GM18498 (cell line): ENCODE results near the gene SIVA1.

Experiments used
- ATAC-seq: cut with Tn5 transposase; IDR thresholded peaks from one replicate; pipeline ENCODE4 v1.9.1; 2021; ENCODE audit warnings: mild to moderate bottlenecking, moderate library complexity; ENCODE audit not compliant: unreplicated experiment

SIVA1 gene

DNA sequence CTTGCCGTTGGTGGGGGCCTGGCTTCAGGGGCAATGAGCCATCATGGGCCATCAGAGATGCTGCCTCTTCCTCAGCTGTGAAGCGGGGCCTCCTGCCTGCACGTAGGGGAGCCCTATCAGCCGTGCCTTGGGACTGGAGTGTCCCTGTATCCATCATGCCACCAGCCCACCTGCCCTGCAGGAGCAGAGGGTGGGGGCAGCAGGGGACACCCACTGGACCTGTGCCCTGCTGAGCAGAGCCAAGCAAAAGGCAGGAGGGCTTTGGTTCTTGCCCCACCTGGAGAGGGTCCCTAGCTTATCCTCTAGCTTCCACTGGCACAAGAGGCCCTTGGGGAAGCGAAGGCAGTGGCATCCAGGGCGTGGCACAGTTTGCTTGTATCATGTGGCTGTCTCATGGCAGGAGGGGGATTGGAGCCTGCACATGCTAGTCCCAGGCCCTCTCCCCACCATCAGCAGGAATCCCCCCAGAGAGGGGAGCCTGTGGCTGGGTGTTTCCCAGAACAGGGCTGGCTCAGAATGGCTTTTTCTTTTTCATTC, 18.8 kb upstream of the SIVA1 start:
- no peak for ATAC-seq

DNA sequence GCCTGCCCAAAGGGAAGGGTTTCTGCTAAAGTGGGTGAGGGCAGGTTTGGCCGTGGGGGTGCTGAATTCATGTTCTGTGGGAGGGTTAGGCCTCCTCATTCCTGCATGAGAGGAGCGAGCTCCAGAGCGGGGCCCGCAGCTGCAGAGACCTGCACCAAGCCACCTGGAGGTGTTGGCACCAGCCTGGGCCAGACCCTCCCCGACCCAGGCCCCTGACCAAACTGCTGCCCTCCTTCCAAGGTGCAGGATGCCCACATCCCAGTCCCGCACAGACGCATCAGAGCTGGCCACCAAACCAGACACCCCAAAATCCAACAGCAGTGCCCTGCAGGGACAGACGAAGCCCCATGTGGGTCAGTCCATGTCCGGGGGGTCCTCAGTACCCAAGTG, 18.4 kb upstream of the SIVA1 start:
- ATAC-seq, result no peak

DNA sequence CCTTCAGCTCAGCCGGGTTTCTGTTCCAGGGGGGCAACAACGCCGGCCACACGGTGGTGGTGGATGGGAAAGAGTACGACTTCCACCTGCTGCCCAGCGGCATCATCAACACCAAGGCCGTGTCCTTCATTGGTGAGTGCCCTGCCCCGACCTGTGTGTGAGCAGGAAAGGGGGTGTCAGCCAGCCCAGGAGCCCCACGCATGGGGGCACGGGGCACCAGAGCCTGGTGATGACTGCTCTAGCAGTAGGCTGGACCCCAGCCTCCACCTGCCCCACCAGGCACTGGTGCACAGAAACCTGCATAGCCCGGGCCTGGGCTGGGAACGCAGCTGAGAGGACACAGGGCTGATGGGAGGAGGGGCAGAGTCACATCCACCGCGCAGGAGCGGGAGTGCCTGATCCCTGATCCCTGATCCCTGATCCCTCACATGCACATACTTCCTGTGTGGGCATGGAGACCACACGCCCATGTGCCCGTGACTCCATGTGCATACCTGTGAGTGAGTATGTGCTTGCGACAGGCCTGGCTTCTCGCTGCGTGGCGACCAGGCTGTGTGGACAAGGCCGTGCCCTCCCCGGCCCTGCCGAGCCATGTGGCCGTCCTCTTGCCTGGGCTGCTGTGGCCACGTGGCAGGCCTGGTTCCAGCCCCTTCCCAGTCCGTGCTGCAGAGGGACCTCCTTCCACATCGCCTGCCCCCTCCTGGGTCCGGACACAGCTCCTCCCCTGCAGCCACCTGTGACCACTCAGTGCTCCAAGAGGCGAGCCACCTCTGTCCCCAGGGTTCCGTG, 17.8 kb upstream of the SIVA1 start:
- no peak for ATAC-seq

DNA sequence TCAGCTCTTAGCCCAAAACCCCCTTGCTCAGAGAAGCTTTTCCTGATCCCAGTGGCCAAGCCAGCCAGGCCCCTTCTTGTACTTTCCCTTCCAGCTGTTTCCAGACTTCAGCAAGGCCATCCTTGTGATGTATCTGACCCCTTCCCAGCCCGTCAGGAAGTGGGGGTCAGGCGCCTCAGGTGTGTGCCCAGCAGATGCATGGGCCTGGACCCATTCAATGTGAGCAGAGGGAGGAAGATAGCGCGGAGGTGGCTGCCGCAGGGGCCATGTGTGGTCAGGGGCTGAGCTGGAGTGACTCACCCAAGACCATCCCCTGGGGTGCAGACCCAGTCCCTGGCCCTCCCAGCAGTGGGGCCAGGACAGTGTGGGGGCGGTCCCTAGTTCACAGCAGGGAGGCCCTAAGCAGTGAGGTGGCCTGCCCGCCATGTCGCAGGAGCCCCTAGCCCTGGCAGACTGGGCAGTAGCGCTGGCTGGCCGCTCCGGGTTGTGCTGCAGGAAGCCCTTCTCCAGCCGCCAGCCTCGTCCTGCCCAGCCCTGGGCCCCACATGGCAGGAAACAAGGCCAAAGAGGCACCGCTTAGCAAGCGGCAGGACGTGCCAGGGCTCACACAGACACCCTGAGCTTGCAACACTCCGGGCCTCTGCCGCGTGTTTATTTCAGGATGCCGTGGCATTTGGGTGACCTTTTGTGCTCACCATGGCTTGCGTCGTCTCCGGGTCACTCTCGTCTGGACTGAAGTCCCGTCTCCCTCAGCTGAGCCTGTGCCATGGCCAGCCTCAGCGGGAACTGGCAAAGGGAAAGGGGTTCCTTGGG, 16.9 kb upstream of the SIVA1 start:
- ATAC-seq, result no peak

DNA sequence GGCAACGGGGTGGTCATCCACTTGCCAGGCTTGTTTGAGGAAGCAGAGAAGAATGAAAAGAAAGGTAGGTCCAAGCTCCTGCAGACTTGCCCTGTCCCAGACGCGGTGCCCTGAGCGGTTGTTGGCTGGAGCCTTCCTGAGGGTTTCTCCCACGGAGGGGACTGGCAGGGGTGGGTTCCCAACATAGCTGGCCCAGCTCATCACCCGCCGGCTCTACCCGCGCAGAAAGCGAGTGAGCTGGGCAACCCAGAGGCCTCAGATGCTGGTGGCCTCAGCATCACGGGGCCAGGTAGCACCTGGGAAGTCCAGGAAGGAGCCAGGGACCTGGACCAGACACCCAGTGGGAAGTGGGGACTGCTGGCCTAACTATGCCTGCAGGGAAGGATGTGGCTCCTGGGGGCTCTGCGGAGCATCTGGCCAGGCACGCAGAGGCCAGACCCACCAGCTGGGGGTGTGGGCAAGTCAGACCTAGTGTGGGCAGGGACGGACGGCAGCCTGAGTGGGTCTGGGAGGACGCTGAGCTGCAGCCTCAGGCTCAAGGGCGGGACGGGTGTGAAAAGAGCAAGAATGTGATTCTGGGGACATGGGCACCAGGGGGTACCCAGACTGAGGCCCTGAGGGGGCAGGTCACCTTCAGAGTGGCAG, 14.4 kb upstream of the SIVA1 start:
- no peak for ATAC-seq

DNA sequence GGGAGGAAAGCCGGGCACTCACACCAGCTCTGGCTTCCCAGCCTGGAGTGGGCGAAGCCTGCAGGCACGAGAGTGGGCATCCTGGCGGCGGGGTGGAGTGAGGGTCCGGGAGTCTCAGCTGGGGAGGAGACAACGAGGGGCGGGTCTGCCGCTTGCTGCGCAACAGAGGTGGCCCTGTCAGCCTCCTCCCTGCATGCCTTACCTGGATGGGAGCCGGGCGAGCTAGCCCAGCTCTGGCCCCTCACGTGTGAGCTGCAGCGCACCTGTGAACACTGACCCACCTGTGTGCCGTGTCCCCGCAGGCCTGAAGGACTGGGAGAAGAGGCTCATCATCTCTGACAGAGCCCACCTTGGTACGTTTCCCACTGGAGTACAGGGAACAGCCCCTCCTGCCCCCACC, 13.9 kb upstream of the SIVA1 start:
- ATAC-seq, result no peak

DNA sequence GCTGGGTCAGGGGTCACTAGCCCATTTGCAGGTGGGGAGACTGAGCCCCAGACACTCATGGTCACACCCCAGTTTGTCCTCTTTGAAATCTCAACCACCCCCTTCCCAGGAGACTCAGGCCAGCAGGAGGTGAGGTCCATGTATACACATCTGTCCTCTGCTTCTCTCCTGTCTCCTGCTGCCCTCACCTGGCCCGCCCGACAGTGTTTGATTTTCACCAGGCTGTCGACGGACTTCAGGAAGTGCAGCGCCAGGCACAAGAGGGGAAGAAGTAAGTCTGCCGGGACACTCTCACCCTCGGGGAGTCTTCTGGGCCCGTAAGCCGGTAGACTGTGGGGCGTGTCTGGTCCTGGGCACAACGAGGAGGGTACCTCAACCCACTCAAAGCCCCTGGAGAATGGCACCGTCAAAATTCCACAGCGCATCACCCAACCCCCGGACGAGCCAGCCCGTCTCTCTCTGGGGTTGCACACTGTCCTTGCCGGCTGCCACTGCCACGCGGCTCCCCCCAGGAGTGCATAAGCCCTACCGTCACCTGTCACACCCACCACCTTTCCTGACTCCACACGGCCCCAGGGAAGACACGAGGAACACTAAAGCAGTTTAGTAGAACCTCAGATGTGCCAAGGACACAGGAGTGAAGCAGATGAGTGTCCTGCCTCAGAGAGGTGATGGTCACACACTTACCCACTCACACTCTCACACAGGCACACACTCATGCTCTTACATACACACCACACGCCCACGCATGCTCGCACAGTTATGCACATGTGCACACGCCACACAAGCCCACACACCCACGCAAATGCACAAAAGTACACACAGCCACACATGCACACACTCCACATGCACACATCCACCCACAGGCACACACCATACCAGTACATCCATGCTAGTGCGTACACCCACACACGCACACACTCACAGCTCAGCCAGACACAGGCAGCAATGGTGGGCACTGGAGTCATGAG, 13.1 kb upstream of the SIVA1 start:
- no peak for ATAC-seq

DNA sequence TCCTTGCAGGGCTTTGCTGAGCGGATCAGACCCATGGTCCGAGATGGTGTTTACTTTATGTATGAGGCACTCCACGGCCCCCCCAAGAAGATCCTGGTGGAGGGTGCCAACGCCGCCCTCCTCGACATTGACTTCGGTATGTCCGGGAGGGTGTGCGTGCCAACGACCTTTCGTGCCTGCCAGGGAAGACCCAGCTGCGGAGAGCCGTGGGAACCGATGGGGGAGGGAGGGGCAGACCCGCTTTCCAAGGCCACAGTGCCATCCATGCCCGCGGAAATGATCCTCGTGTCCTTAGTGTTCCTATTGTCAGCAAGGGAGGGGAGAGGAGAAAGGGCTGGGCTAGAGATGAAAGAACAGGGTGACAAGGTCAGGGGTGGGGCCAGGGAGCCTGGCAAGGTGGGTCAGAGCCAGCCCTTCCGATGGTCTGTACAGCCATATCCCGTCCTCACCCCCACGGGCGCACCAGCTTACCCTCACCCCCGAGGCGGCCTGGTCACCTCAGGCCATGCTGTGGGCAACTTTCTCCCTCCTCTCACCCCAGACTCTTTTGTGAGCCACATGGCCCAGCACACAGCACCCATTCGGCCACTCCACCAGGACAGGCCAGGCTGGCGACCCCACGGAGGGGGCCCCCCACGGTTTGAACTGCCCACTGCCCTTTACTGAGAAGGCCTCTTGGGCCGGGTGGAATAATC, 11.7 kb upstream of the SIVA1 start:
- ATAC-seq, result no peak

DNA sequence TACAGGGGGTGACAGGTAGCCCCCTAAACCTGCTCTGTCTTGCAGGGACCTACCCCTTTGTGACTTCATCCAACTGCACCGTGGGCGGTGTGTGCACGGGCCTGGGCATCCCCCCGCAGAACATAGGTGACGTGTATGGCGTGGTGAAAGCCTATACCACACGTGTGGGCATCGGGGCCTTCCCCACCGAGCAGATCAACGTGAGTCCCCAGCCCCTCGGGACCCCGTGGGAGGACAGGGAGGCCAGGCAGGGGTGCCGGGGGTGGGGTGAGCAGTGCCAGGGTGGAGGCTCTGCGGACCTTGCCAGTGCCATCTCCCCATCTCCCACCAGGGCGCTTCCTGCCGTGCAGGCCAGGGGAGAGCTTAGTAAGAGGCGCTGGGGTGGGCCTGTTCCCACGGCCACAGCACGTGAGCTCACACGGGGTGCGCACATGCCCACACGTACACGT, 11.1 kb upstream of the SIVA1 start:
- ATAC-seq, result no peak

DNA sequence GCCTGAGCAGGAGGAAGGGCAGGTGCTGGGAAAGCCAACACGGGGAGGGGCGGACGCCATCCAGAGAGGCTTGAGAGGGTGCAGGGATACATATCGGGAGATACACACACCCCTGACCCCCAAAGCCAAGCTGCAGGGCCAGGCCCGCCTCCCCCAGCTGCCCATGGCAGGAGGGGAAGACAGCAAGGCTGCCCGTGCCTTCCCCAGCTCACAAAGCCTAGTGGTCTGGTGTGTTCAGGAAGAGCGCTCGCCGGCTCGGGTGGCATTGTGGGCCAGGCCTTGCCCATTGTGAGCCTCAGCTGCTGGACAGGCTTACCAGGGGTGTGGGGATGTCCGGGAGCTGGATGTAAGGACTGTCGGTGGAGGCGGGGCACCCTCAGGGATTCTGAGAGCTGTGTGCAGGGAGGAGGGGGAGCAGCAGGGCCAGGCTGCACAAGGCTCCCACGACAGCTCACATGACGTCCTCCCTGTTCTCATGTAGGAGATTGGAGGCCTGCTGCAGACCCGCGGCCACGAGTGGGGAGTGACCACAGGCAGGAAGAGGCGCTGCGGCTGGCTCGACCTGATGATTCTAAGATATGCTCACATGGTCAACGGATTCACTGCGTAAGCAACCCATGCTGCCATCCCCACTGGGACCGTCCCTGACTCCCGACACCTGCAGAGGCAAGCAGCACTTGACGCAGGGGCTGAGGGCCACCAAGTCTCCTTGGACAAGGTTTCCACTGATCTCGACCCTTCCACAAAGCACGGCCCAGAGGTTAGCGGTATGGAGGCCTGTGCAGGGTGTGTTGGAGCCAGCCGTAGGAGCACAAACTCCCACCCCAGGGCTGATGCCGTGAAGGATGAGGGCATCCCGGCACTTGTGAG, 10.1 kb upstream of the SIVA1 start:
- ATAC-seq, result no peak

DNA sequence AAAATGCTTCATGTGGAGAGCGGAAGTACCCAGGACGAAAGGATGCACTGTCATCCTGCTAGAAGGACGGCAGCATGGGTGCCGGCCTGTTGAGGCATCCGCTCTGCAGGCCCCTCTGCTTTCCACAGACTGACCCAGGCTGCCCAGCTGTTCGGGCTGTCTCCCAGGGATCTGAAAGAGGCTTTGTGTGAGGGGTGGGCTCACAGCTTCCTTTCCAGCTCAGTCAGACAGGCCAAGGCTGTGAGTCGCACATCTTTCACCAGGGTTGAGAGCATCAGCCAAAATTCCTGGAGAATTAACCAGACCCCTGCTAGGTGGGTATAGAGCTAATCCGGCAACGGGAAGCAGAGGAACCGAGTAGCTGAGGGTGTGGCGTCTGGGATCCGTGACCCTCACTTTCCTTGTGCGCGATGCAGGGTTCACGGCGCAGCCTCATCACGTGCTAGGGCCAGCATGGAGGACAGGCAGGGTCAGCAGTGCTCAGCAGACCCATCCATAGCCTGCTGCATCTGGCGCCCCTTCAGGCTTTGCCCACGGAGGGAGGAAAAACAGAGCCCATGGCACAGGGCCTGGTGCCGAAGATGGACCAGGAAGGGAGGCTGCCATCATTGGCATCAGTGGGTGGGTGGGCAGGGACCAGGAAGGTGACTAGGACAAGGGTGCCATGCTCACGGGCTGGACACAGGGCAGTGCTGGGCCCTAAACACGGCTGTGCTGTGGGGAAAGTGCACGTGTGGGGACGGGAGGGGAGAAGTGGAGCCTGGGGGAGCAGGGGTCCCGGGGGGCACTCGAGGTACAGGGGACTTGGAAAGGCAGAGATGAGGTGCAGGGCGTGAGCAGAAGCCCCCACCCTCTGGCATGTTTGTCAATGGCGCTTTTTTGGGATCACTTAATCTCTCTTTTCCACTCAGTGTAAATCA, 9.2 kb upstream of the SIVA1 start:
- ATAC-seq, result no peak

DNA sequence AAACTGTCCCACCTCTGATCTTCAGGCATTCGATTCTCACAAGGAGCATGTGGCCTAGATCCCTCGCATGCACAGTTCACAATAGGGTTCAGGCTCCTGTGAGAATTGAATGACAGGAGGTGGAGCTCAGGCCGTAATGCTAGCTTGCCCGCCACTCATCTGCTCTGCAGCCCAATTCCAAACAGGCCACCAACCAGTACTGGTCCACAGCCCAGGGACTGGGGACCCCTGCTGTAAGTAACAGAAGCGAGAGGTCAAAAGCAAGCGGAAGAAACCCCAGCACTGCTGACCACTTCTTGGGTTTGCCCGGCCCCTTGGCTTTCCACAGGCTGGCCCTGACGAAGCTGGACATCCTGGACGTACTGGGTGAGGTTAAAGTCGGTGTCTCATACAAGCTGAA, 8.5 kb upstream of the SIVA1 start:
- no peak for ATAC-seq

DNA sequence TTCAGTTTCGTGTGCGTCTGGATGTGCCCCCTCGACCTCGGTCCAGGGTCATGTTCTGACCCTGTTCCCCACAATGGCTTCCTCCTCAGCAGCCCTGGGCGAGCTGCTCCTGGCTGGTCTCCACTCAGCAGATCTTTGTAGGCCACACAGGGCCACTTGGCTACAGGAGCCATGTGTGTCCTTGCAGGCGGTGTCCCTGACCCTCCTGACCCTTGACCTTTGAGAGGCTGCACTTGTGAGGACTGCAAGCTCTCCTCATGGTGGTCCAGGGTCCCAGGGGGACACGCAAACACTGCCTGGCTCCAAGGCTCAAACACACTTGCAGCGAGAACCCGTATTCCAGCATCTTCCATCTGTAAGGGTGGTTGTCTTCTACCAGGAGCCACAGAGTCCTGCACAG, 7.5 kb upstream of the SIVA1 start:
- no peak for ATAC-seq

DNA sequence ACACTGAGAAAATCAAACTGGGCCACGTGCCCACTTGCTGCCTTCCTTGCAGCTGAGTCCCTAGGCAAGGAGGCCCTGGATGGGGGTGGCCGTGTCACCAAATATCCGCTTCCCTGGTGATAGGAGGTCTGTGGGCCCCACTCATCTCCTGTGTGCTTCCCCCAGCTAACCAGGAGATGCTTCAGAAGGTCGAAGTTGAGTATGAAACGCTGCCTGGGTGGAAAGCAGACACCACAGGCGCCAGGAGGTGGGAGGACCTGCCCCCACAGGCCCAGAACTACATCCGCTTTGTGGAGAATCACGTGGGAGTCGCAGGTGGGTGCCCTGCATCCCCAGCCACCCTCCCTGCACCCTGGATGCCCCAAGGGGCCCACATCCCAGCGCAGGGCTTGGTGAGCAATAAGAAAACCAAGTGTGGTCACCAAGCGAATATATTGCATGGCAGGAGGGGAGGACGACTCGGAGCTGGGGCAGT, 6.8 kb upstream of the SIVA1 start:
- no peak for ATAC-seq

DNA sequence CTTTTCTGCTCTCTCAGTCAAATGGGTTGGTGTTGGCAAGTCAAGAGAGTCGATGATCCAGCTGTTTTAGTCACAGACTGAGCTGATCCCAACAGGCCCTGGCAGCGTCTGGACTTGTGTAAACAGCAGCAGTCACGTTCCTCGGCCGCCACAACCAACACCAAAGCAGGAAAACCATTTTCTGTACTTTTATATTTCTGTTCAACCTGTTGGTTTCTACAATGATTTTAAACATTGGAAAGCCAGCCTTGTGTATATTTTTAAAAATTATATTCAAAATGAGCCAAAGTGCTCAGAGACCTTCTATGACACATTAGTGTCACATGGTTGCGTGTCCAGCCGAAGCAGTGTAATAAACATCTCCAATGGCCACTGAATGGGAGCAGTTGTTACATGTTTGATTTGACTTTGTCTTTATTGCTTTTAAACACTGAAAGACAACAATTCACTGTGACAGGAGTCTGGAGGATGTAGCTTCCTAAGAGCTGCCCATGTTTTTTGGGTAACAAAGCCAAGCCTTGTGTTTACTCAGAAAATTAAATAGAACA, 5.9 kb upstream of the SIVA1 start:
- ATAC-seq, result no peak

DNA sequence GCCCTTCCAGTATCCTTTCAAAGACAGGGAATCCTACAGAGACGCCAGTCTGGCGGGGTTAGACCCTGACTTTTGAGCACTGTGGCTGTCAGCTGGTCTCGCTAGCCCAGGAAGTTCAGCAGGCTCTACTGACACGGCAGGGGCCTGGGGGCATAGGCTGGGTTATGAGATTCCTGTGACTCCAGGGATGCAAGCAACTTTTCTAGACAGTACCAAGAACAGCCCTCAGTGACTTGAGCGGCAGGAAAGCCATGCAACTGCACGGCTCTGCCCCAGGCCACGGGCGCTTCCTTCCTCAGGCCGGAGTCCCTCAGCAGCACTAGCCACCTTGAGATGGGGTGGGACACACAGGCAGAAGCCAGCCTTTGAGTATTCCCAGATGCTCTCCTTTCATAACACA, 5.1 kb upstream of the SIVA1 start:
- ATAC-seq, result no peak

DNA sequence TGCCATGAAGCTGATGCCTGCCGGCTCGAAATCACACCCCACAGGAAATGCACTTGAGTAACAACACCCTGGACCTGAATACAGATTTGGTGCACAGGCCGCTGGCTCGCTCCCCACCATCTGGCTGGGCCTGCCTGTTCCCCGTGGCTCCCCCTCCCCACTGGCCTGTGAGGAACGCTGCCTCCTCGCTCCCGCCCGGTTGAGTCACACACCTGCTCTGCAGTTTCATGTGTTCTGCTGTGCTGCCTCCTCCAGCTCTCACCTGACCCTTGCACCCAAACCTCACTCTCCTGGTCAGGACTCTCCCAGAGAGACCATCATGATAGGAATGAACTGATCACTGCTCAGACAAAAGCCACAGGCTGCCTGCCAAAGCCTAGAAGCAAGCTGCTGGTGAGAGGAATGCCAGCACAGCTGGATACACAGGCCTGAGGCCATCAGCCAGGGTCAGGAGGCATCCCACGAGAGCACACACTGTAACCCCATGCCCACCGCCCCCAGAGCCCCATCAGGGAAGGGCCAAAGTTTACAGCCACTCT, 3.8 kb upstream of the SIVA1 start:
- ATAC-seq, result no peak
